PC-3 (cell line): ENCODE measurements around the gene RAP1GAP2. TPM values are rescaled to one million over a fixed set of nuclear protein-coding genes. Genes with fewer than 3 reads are reported as not detected.
A peak's percentile ranks its signal among the peaks of the same experiment; 100 is the strongest.

Source experiments
- ATAC-seq: fragments of 200-7000 bp; cut with Tn5 transposase; 2 replicates; pipeline ENCODE4 v1.9.1; 2020; ENCODE audit warnings: mild to moderate bottlenecking, moderate library complexity
- BruUV-seq: library from RNA; stranded (reverse); fragments of 400-500 nt; replicated peaks from 2 replicates; lab custom pipeline; 2021; lab: Mats Ljungman, UMichigan
- CTCF ChIA-PET: fragments of 300-600 bp; sonication (Branson Sonifier 250); formaldehyde crosslinking; loops from one replicate; lab custom pipeline; 2022; ENCODE audit warnings: antibody characterized with exemption; lab: Charles Lee
- POLR2A ChIA-PET: fragments of 300-600 bp; sonication (Branson Sonifier 250); formaldehyde crosslinking; loops from one replicate; lab custom pipeline; 2022; ENCODE audit warnings: antibody characterized with exemption; ENCODE audit not compliant: unreplicated experiment; lab: Charles Lee
- DNase-seq: peaks from one replicate; pipeline ENCODE4 v3.0.0-alpha.2; 2015
- H2AFZ ChIP-seq: fragments of 300-600 bp; sonication (generic); 2 replicates; pipeline ENCODE4 v1.6.0; 2016; ENCODE audit warnings: antibody characterized with exemption, low read length
- H3F3A ChIP-seq: fragments of 300-600 bp; sonication (generic); one replicate; pipeline ENCODE4 v1.6.0; 2017; ENCODE audit warnings: antibody characterized with exemption, low read length, control low read depth, mild to moderate bottlenecking; ENCODE audit not compliant: unreplicated experiment
- H3K27ac ChIP-seq: fragments of 300-600 bp; sonication (generic); 2 replicates; pipeline ENCODE4 v1.5.1; 2016; ENCODE audit warnings: mild to moderate bottlenecking, low read length
- H3K27me3 ChIP-seq: fragments of 300-600 bp; sonication (generic); 2 replicates; pipeline ENCODE4 v1.6.1; 2016; ENCODE audit warnings: low read length, mixed read lengths
- H3K36me3 ChIP-seq: fragments of 300-600 bp; sonication (generic); 2 replicates; pipeline ENCODE4 v1.6.1; 2016; ENCODE audit warnings: low read depth, mixed run types, low read length, mixed read lengths
- H3K4me1 ChIP-seq: fragments of 300-600 bp; sonication (generic); 2 replicates; pipeline ENCODE4 v1.5.1; 2016; ENCODE audit warnings: low read length; ENCODE audit not compliant: insufficient read depth
- H3K4me2 ChIP-seq: fragments of 300-600 bp; sonication (generic); 2 replicates; pipeline ENCODE4 v1.6.0; 2016; ENCODE audit warnings: low read length
- H3K4me3 ChIP-seq: fragments of 300-600 bp; sonication (generic); 2 replicates; pipeline ENCODE4 v1.5.1; 2016; ENCODE audit warnings: mild to moderate bottlenecking, low read length, mixed read lengths
- H3K79me2 ChIP-seq: fragments of 300-600 bp; sonication (generic); 2 replicates; pipeline ENCODE4 v1.6.1; 2017; ENCODE audit warnings: low read length, mixed read lengths
- H3K9ac ChIP-seq: fragments of 300-600 bp; sonication (generic); 2 replicates; pipeline ENCODE4 v1.6.0; 2016; ENCODE audit warnings: mild to moderate bottlenecking, low read length
- H3K9me2 ChIP-seq: fragments of 300-600 bp; sonication (generic); replicated peaks from 2 replicates; pipeline ENCODE4 v1.6.1; 2016; ENCODE audit warnings: mixed run types, low read length, mixed read lengths
- H3K9me3 ChIP-seq: fragments of 300-600 bp; sonication (generic); 2 replicates; pipeline ENCODE4 v1.6.1; 2016; ENCODE audit warnings: low read length, mixed read lengths
- H4K20me1 ChIP-seq: fragments of 300-600 bp; sonication (generic); 2 replicates; pipeline ENCODE4 v1.6.1; 2016; ENCODE audit warnings: low read length, mixed read lengths
- EZH2 ChIP-seq: fragments of 300-600 bp; sonication (generic); IDR thresholded peaks from one replicate; pipeline ENCODE4 v1.6.1; 2017; ENCODE audit warnings: antibody characterized with exemption, mild to moderate bottlenecking, low read length; ENCODE audit not compliant: unreplicated experiment
- EZH2phosphoT487 ChIP-seq: fragments of 300-600 bp; sonication (generic); IDR thresholded peaks from 2 replicates; pipeline ENCODE4 v1.6.1; 2018; ENCODE audit warnings: mild to moderate bottlenecking, antibody characterized with exemption, low read length, borderline replicate concordance
- intact Hi-C: fragments of 100-400 bp; cut with micrococcal nuclease; formaldehyde crosslinking; loops from 2 replicates; pipeline ENCODE4 v1.9.0; 2023
- total RNA-seq: library from RNA; depleted of rRNA; stranded (reverse); fragments of >200 nt; gene quantifications from 2 replicates; pipeline ENCODE4 v1.2.3, GENCODE V29; 2014
- TF ChIP-seq, protein P1 (sequence below): fragments of 300-600 bp; sonication (generic); conservative IDR thresholded peaks from 2 replicates; pipeline ENCODE4 v1.5.1; 2017; ENCODE audit warnings: antibody characterized with exemption, low read depth, mild to moderate bottlenecking, low read length

The RAP1GAP2 gene
- total RNA-seq, 1 experiment from 2014 or later = 14.5 TPM

DNA sequence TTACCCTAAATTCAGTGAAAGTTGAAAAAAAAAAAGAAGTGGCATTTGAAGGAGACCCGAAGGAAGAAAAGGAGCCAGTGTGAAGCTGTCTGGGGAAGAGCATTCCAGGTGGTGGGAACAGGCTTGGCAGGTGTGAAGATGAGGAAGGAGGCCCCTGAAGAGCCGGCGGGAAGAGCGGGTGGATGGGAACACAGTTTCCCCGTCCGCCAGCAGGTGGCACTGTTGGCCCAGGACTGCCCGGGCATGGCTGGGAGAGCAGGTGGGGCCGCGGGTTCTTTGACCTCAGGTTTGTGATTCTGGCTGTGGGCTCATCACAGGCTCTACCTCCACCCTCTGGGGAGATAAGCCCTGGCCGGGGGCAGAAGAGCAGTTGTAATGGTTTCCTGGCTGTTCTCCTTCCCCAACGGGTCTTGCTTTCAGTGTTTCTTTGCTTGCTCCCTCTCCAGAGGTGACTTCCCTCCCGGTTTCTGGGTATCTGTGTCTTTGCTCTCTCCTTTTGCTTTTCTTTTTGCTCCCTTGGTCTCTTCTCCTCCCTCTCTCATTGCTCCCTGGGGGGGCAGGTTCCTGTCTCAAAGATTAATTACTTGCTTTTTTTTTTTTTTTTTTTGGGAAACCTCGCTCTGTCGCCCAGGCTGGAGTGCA lies 32.3 kb downstream of the RAP1GAP2 start:
- Histone ChIP-seq H3K79me2 (no peaks in the 10 kb centered on the region), H3K27me3 (no peaks in the 10 kb centered on the region), H3K9me2 (no peaks in the 10 kb centered on the region), H3K9ac (no peak overlapping the region), H3K4me2 (peak overlapping the region; percentile 39; the same call in 1 of the 2 replicates), H3K4me3 (no peak overlapping the region), H3K4me1 (no peaks in the 10 kb centered on the region), H3F3A (no peaks in the 10 kb centered on the region), H3K9me3 (no peaks in the 10 kb centered on the region), H3K27ac (no peak overlapping the region), H4K20me1 (no peaks in the 10 kb centered on the region), H3K36me3 (no peaks in the 10 kb centered on the region), H2AFZ (peak overlapping the region; percentile 67)
- intact Hi-C loops = no loop called here
- TF ChIP-seq EZH2 = no peak
- TF ChIP-seq, protein P1, sequence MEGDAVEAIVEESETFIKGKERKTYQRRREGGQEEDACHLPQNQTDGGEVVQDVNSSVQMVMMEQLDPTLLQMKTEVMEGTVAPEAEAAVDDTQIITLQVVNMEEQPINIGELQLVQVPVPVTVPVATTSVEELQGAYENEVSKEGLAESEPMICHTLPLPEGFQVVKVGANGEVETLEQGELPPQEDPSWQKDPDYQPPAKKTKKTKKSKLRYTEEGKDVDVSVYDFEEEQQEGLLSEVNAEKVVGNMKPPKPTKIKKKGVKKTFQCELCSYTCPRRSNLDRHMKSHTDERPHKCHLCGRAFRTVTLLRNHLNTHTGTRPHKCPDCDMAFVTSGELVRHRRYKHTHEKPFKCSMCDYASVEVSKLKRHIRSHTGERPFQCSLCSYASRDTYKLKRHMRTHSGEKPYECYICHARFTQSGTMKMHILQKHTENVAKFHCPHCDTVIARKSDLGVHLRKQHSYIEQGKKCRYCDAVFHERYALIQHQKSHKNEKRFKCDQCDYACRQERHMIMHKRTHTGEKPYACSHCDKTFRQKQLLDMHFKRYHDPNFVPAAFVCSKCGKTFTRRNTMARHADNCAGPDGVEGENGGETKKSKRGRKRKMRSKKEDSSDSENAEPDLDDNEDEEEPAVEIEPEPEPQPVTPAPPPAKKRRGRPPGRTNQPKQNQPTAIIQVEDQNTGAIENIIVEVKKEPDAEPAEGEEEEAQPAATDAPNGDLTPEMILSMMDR = peak; percentile 79
- TF ChIP-seq EZH2phosphoT487 = no peak
- ATAC-seq (peak; percentile 70), DNase-seq (peak; percentile 72)
- POLR2A ChIA-PET = no interaction called here
- CTCF ChIA-PET = no interaction called here
- BruUV-seq = no TSS peak

DNA sequence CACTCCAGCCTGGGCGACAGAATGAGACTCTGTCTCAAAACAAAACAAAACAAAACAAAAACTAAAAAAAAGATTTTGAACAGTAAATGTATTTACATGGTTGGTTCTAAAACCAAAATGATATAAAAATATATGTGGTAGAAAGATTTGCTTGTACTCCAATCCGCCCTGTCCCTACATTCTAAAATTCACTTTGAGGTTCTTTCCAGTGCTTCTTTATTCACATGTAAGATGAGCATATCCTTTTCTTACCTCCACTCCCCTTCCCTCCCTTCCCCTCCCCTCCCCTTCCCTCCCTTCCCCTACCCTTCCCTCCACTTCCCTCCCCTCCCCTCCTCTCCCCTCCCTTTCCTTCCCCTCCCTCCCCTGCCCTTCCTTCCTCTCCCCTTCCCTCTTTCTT lies 34.4 kb downstream of the RAP1GAP2 start:
- ChIA-PET CTCF (no interaction called here), POLR2A (no interaction called here)
- Histone ChIP-seq H3K4me1 (no peaks in the 10 kb centered on the region), H3F3A (no peaks in the 10 kb centered on the region), H3K27ac (no peak overlapping the region), H3K9ac (no peak overlapping the region), H3K36me3 (no peaks in the 10 kb centered on the region), H4K20me1 (no peaks in the 10 kb centered on the region), H3K79me2 (no peaks in the 10 kb centered on the region), H3K27me3 (no peaks in the 10 kb centered on the region), H3K4me3 (no peak overlapping the region), H3K9me2 (no peaks in the 10 kb centered on the region), H3K4me2 (no peak overlapping the region), H3K9me3 (no peaks in the 10 kb centered on the region), H2AFZ (no peak overlapping the region)
- BruUV-seq = no TSS peak
- TF ChIP-seq, protein P1 = no peak
- TF ChIP-seq EZH2phosphoT487 = no peak
- TF ChIP-seq EZH2 = no peak
- no peak for ATAC-seq
- DNase-seq = no peak
- intact Hi-C loops = no loop called here

DNA sequence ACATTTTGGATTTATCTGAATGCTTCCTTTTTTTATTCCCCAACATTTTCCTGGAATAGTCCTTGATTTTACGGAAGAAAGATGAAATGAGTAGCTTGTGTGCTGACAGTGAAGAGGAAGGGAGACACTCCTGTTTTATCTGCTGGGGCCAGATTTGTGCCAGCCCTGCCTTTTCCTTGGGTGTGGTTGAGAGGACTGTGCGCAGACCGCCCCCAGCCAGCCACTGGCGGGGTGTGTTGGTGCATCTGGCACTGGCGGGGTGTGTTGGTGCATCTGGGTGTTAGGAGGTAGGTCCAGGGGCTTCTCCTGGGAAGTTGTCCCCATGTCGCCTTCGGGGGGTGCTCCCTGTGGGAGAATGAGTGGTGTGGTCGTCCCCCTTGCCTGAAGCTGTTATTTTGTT lies 39.5 kb downstream of the RAP1GAP2 start:
- H3K9me3 ChIP-seq = no peaks in the 10 kb centered on the region
- no peak overlapping the region for H3K4me2 ChIP-seq
- no peaks in the 10 kb centered on the region for H3K36me3 ChIP-seq
- POLR2A ChIA-PET = no interaction called here
- no peak for ATAC-seq
- no peaks in the 10 kb centered on the region for H4K20me1 ChIP-seq
- H3K9ac ChIP-seq = no peak overlapping the region
- H3K27ac ChIP-seq = no peak overlapping the region
- intact Hi-C loops = no loop called here
- no peaks in the 10 kb centered on the region for H3K27me3 ChIP-seq
- no TSS peak for BruUV-seq
- H3K4me3 ChIP-seq = no peak overlapping the region
- TF ChIP-seq EZH2 = no peak
- H3K4me1 ChIP-seq = no peaks in the 10 kb centered on the region
- no peaks in the 10 kb centered on the region for H3F3A ChIP-seq
- CTCF ChIA-PET = no interaction called here
- H3K9me2 ChIP-seq = no peaks in the 10 kb centered on the region
- H2AFZ ChIP-seq = no peak overlapping the region
- no peak for DNase-seq
- H3K79me2 ChIP-seq = no peaks in the 10 kb centered on the region
